ENCODE results near the gene UBE2F.

DNA sequence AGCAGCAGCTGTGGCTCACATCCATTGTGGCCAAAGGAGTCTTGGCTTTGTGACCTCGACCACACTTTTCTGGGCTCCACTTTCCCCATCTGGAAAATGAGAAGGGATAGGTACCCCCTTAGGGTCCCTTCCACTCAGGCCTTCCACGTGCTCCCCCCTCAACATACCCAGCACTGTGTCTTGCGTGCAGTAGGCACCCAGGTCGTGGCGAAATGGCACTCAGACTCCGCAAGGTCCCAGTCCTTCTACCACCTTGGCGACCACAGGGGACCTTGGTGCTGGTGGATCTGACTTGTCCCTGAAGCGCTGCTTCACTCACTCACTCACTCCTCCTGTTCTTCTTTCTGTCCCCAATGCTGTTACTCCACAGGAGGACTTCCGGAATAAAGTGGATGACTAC lies 74.1 kb downstream of the UBE2F start:
- TF ChIP-seq POLR2A (IDR thresholded peaks at IDR 0.05) (no peak), CTCF (IDR thresholded peaks at IDR 0.05 in 4 of 5, conservative IDR thresholded peaks at IDR 0.05 in 1 of 5) (no peak)
